ENCODE data around the gene PRKACB.

DNA sequence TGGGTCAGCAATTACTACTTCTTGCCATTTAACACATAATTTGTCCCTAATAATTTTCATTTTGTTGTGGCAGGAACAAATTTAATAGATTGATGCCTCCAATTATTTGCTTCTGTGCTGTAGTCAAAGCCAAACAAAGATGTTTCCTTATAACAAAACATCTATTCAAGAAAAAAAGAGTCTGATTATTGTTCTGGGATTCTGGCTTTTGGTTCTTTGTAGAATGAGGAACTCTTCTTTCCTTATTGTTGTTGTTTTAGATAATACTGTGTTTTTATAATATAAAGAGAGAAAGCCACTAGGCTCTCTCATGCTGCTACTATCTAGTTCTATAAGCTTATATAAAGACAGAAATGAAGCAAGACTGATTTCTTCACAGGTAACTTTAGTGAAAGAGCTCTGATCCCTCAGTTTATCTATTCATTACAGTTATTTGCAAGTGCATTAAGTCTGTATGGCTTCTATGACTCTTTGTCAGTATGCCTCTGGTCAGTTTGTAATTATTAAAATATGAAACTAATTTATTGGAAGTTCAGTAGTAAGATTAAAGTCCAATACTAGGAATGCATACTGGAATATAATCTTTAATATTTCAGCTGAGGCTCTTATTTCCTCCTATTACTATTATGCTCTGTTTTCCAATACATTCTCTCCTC, 37.4 kb downstream of the PRKACB start:
- TF ChIP-seq CTCF (IDR thresholded peaks at IDR 0.05; ENCODE audit: low read depth, low read length, missing input control) (no peak), TAF1 (conservative IDR thresholded peaks at IDR 0.05) (no peak), NR2F2 (IDR thresholded peaks at IDR 0.05) (no peak), GABPA (IDR thresholded peaks at IDR 0.05 in 1 of 2, conservative IDR thresholded peaks at IDR 0.05 in 1 of 2) (no peak), FOXA1 (IDR thresholded peaks at IDR 0.05) (no peak)
- TF ChIP-seq, protein P1, sequence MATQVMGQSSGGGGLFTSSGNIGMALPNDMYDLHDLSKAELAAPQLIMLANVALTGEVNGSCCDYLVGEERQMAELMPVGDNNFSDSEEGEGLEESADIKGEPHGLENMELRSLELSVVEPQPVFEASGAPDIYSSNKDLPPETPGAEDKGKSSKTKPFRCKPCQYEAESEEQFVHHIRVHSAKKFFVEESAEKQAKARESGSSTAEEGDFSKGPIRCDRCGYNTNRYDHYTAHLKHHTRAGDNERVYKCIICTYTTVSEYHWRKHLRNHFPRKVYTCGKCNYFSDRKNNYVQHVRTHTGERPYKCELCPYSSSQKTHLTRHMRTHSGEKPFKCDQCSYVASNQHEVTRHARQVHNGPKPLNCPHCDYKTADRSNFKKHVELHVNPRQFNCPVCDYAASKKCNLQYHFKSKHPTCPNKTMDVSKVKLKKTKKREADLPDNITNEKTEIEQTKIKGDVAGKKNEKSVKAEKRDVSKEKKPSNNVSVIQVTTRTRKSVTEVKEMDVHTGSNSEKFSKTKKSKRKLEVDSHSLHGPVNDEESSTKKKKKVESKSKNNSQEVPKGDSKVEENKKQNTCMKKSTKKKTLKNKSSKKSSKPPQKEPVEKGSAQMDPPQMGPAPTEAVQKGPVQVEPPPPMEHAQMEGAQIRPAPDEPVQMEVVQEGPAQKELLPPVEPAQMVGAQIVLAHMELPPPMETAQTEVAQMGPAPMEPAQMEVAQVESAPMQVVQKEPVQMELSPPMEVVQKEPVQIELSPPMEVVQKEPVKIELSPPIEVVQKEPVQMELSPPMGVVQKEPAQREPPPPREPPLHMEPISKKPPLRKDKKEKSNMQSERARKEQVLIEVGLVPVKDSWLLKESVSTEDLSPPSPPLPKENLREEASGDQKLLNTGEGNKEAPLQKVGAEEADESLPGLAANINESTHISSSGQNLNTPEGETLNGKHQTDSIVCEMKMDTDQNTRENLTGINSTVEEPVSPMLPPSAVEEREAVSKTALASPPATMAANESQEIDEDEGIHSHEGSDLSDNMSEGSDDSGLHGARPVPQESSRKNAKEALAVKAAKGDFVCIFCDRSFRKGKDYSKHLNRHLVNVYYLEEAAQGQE (IDR thresholded peaks at IDR 0.05) = no peak
